Tibial artery (tissue), 4 donors: Measurements from ENCODE around the gene SPIRE2.

Experiments
- DNase-seq, 2 donors: peaks; one replicate each; pipeline ENCODE4 v3.0.0-alpha.2; 2019
- H3K27ac ChIP-seq, 2 donors: fragments of 200-600 bp; sonication (generic) in 1 of 2; 1 replicate in 1 of 2; 2 replicates in 1 of 2; pipeline ENCODE4 v1.5.1; 2018 to 2019; ENCODE audit warnings: mild to moderate bottlenecking in 1 of 2
- H3K27me3 ChIP-seq, 2 donors: fragments of 200-600 bp; sonication (generic) in 1 of 2; one replicate each; pipeline versions ENCODE4 v1.5.1 to v1.6.0; 2016 to 2019
- H3K36me3 ChIP-seq, 3 donors: fragments of 200-600 bp; sonication (generic) in 2 of 3; one replicate each; pipeline ENCODE4 v1.5.1; 2016 to 2019; ENCODE audit warnings: mild to moderate bottlenecking in 2 of 3
- H3K4me1 ChIP-seq, 4 donors: fragments of 200-600 bp; sonication (generic) in 2 of 4; 1 replicate in 3 of 4; 2 replicates in 1 of 4; pipeline ENCODE4 v1.5.1; 2016 to 2019
- H3K4me3 ChIP-seq, 2 donors: fragments of 200-600 bp; sonication (generic) in 1 of 2; 1 replicate in 1 of 2; 2 replicates in 1 of 2; pipeline ENCODE4 v1.5.1; 2018 to 2019; ENCODE audit warnings: mild to moderate bottlenecking in 2 of 2
- H3K9me3 ChIP-seq, 3 donors: fragments of 200-600 bp; sonication (generic) in 1 of 3; one replicate each; pipeline ENCODE4 v1.5.1; 2016 to 2019
- intact Hi-C: fragments of 100-400 bp; cut with DNase I; formaldehyde crosslinking; loops from one replicate; pipeline ENCODE4 v1.15.0; 2023; ENCODE audit warnings: low total_unique reads
- TF ChIP-seq, protein P1 (sequence below), 2 experiments: fragments of 200-600 bp in 1 of 2; fragments of 450-650 bp in 1 of 2; IDR thresholded peaks; one replicate each; pipeline ENCODE4 v1.5.1; 2017 to 2019; ENCODE audit warnings: antibody characterized with exemption in 2 of 2, mild to moderate bottlenecking in 1 of 2, moderate library complexity in 1 of 2

SPIRE2 gene

DNA sequence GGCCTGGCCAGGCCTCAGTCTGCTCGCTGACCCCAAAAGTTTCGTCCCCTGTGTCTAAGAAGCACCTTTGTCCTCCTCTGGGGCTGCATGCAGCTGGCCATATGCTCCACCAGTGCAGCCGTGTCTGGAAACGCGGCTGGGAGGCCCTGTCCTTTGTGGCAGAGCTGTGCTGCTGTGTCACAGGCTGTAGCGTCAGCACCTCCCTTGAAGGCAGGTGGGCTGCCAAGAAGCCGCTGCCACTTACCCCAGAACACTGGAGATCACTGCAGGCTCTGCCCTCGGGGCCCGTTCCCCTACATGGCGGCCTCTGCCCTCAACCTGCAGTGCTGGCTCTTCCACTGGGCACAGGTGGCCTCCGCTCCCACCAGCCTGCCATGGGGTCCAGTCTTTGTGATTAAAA, 74.7 kb downstream of the SPIRE2 start:
- Histone ChIP-seq H3K27ac (no peak overlapping the region), H3K27me3 (no peaks in the 10 kb centered on the region), H3K36me3 (peaks cover 74 to 88% (median 87%) of the 10 kb centered on the region in 3 donors), H3K4me1 (no peaks in the 10 kb centered on the region), H3K4me3 (no peak overlapping the region), H3K9me3 (no peaks in the 10 kb centered on the region)
- DNase-seq: no peak
- intact Hi-C loops: no loop called here
- TF ChIP-seq, protein P1, sequence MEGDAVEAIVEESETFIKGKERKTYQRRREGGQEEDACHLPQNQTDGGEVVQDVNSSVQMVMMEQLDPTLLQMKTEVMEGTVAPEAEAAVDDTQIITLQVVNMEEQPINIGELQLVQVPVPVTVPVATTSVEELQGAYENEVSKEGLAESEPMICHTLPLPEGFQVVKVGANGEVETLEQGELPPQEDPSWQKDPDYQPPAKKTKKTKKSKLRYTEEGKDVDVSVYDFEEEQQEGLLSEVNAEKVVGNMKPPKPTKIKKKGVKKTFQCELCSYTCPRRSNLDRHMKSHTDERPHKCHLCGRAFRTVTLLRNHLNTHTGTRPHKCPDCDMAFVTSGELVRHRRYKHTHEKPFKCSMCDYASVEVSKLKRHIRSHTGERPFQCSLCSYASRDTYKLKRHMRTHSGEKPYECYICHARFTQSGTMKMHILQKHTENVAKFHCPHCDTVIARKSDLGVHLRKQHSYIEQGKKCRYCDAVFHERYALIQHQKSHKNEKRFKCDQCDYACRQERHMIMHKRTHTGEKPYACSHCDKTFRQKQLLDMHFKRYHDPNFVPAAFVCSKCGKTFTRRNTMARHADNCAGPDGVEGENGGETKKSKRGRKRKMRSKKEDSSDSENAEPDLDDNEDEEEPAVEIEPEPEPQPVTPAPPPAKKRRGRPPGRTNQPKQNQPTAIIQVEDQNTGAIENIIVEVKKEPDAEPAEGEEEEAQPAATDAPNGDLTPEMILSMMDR (IDR thresholded peaks at IDR 0.05): no peak

DNA sequence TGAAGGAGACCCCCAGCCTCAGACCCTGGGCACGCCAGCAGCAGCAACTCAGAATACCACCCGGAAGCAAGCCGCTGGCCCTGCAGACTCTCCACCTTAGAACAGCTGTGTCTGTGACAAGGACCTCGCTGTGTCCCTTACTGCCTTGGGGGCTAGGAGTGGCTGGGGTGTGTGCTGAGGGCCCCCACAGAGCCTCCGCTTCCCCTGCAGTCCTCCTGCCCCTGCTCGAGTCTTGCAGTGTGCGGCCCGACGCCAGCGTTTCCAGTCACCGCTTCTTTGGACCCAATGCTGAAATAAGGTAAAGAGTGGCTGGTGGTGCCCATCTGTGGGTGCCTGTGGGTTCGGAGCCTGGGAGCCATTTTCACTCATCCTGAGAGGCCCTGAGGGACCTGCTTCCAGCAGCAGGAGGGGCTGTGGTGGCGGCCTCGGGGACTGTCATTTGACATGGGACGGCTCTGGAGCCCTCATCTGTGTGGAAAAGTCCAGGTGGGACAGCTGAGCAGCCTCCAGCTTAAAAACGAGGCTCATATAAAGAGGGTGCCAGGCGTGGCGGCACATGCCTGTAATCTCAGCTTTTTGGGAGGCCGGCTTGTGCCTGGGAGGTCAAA, 75.7 kb downstream of the SPIRE2 start:
- Histone ChIP-seq H3K27ac (no peak overlapping the region), H3K9me3 (no peaks in the 10 kb centered on the region), H3K36me3 (peaks cover 65 to 87% (median 86%) of the 10 kb centered on the region in 3 donors), H3K27me3 (no peaks in the 10 kb centered on the region), H3K4me3 (no peak overlapping the region), H3K4me1 (no peaks in the 10 kb centered on the region)
- intact Hi-C loops: no loop called here
- TF ChIP-seq, protein P1 (IDR thresholded peaks at IDR 0.05): no peak
- no peak for DNase-seq

GRCh38 chr16:89904606-89905510, 76.6 kb downstream of the SPIRE2 start:
- H3K36me3 ChIP-seq: peaks cover 57 to 86% (median 83%) of the 10 kb centered on the region in 3 donors
- intact Hi-C loops: no loop called here
- TF ChIP-seq, protein P1 (IDR thresholded peaks at IDR 0.05): no peak
- no peak overlapping the region for H3K4me3 ChIP-seq
- no peak overlapping the region for H3K27ac ChIP-seq
- H3K4me1 ChIP-seq: peaks cover 0 to 2% (median 0%) of the 10 kb centered on the region in 4 donors
- no peak for DNase-seq
- no peaks in the 10 kb centered on the region for H3K9me3 ChIP-seq
- no peaks in the 10 kb centered on the region for H3K27me3 ChIP-seq

GRCh38 chr16:89905511-89906139, 77.3 kb downstream of the SPIRE2 start:
- Histone ChIP-seq H3K36me3 (peaks cover 51 to 86% (median 81%) of the 10 kb centered on the region in 3 donors), H3K27me3 (no peaks in the 10 kb centered on the region), H3K9me3 (no peaks in the 10 kb centered on the region), H3K4me1 (peaks cover 0 to 6% (median 0%) of the 10 kb centered on the region in 4 donors), H3K4me3 (no peak overlapping the region), H3K27ac (no peak overlapping the region)
- intact Hi-C loops: no loop called here
- no peak for DNase-seq
- TF ChIP-seq, protein P1 (IDR thresholded peaks at IDR 0.05): no peak

DNA sequence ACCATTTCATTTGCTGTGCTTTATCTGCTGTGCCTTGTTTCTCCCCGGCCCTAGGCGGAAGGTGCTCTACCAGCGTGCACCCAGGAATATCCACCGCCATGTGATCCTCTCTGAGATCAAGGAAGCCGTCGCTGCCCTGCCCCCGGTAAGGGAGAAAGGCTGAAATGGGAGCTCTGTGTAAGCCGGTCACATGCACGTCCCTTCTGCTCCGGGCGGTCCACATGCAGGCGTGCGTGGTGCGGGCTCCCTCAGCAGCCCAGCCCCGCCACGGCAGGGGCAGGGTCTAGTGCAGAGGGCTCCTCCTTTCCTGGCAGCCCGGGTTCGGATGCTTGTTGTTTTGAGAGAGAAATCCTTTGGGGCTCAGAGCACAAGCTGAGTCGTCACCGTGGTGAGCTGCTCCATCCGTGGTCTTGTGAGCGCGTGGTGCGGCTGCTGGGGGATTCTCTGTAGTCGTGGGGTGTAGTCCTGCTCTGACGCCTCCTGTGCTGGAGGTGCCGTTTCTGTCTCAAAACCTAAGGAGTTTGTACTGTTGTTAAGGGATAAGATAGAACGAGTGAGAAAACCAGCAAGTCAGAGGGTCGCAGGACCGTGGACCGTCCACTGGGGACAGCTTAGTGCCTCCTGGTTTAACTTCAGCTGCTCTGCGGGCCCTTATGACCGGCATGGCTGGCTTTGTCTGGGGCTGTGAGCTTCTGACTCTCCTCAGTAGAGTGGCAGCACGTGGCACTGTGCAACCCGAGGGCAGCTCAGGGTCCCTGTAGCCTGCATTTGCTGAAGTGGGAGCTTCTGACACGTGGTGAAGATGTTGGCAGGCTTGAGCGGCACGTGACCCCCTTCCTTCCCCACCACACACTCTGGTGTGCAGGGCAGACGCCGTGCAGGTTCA, 78.1 kb downstream of the SPIRE2 start:
- no peak overlapping the region for H3K4me3 ChIP-seq
- no peaks in the 10 kb centered on the region for H3K9me3 ChIP-seq
- no peaks in the 10 kb centered on the region for H3K27me3 ChIP-seq
- H3K4me1 ChIP-seq: peaks cover 0 to 6% (median 0%) of the 10 kb centered on the region in 4 donors
- no peak for DNase-seq
- intact Hi-C loops: no loop called here
- TF ChIP-seq, protein P1 (IDR thresholded peaks at IDR 0.05): no peak
- H3K36me3 ChIP-seq: peaks cover 52 to 87% (median 82%) of the 10 kb centered on the region in 3 donors
- no peak overlapping the region for H3K27ac ChIP-seq
